ENCODE results near the gene GNG10. TPM values are rescaled to one million over a fixed set of nuclear protein-coding genes. Genes with fewer than 3 reads are reported as not detected.

The GNG10 gene
- polyA plus RNA-seq, 1 experiment, result 108 TPM

DNA sequence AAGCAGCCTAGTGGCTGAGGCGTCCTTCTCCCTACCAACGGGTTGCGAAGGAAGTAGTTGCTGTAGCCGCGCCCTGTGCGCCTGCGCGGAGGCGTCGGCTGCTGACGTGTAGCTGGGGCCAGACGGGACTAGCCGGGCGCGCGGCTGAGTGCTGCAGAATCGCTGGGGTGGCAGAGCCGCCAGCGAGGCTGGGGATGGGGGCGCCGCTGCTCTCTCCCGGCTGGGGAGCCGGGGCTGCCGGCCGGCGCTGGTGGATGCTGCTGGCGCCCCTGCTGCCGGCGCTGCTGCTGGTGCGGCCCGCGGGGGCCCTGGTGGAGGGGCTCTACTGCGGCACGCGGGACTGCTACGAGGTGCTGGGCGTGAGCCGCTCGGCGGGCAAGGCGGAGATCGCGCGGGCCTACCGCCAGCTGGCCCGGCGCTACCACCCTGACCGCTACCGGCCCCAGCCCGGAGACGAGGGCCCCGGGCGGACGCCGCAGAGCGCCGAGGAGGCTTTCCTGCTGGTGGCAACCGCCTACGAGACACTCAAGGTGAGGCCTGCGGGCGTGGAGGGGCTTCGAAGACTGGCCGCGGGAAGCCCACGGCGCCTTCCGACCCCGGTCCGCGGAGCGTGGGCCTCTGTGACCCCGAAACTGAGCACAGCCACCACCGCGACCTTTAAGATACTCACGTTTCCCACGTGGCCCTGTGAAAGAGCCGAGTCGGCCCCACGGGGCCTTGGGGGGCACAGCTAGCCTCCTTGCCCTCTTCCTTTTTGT, 30.0 kb upstream of the GNG10 start, which contains the start of gene DNAJC25:
TSS of gene DNAJC25 (plus strand) at position 121 of the 758 bp plus-strand sequence. CDS start at position 195, 74 bp downstream.
- no peaks in the 10 kb centered on the region for H3K9me3 ChIP-seq (ENCODE audit: control insufficient read depth, insufficient read depth, low read length)
- peak; percentile 97 for DNase-seq (ENCODE audit: low read depth, low spot score)
- peak within 1 kb of the TSS; percentile 41 for H3K27ac ChIP-seq (ENCODE audit: low read depth, low read length)
- TF ChIP-seq, protein P1, sequence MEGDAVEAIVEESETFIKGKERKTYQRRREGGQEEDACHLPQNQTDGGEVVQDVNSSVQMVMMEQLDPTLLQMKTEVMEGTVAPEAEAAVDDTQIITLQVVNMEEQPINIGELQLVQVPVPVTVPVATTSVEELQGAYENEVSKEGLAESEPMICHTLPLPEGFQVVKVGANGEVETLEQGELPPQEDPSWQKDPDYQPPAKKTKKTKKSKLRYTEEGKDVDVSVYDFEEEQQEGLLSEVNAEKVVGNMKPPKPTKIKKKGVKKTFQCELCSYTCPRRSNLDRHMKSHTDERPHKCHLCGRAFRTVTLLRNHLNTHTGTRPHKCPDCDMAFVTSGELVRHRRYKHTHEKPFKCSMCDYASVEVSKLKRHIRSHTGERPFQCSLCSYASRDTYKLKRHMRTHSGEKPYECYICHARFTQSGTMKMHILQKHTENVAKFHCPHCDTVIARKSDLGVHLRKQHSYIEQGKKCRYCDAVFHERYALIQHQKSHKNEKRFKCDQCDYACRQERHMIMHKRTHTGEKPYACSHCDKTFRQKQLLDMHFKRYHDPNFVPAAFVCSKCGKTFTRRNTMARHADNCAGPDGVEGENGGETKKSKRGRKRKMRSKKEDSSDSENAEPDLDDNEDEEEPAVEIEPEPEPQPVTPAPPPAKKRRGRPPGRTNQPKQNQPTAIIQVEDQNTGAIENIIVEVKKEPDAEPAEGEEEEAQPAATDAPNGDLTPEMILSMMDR (IDR thresholded peaks at IDR 0.05; ENCODE audit: low read depth, low read length), result no peak
- peak within 1 kb of the TSS; percentile 92 for H3K4me3 ChIP-seq (ENCODE audit: low read depth, low read length)
- ChIA-PET POLR2A (interaction anchor here (0.6 to 1.8 kb wide), 14 partner anchors 9 to 748 kb away, joined by 3 to 13 read pairs (median 4); partner anchors contain the start of genes GNG10, HSDL2, PTGR1 and ZNF483), CTCF (no interaction called here)
- H3K27me3 ChIP-seq (ENCODE audit: control insufficient read depth, insufficient read depth, low read length), result no peaks in the 10 kb centered on the region

DNA sequence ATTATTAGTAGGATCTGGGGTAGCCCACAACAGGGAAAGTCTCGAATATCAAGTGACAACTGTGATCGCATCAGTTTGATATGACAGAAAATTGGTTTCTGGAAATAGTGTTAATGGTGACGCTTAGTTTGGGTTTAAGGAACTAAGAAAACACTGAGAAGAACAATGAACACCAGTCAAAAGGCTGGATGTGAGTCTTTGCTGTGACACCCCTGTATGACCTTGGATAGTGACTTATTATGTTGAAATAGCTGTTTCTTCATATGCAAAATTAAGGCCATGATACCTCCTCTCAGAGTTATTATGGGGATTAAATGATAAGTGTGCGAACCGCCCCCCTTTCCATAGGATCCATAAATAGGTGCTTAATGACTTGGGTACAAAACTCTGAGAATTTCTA, 29.3 kb upstream of the GNG10 start:
- ChIA-PET POLR2A (interaction anchor here (1.0 to 1.8 kb wide), 6 partner anchors 9 to 33 kb away, joined by 3 to 13 read pairs (median 5); partner anchors contain the start of genes GNG10 and PTGR1), CTCF (no interaction called here)
- no peaks in the 10 kb centered on the region for H3K9me3 ChIP-seq (ENCODE audit: control insufficient read depth, insufficient read depth, low read length)
- DNase-seq (ENCODE audit: low read depth, low spot score), result no peak
- H3K27me3 ChIP-seq (ENCODE audit: control insufficient read depth, insufficient read depth, low read length), result no peaks in the 10 kb centered on the region
- H3K4me3 ChIP-seq (ENCODE audit: low read depth, low read length), result peak overlapping the region; percentile 92
- TF ChIP-seq, protein P1 (IDR thresholded peaks at IDR 0.05; ENCODE audit: low read depth, low read length), result no peak
- H3K27ac ChIP-seq (ENCODE audit: low read depth, low read length), result no peak overlapping the region

- no peak for DNase-seq (ENCODE audit: low read depth, low spot score)
- TF ChIP-seq, protein P1 (IDR thresholded peaks at IDR 0.05; ENCODE audit: low read depth, low read length), result no peak
- CTCF ChIA-PET, result no interaction called here
- Histone ChIP-seq H3K27ac (ENCODE audit: low read depth, low read length) (no peak overlapping the region), H3K27me3 (ENCODE audit: control insufficient read depth, insufficient read depth, low read length) (no peaks in the 10 kb centered on the region), H3K9me3 (ENCODE audit: control insufficient read depth, insufficient read depth, low read length) (no peaks in the 10 kb centered on the region), H3K4me3 (ENCODE audit: low read depth, low read length) (peak overlapping the region; percentile 92)
- POLR2A ChIA-PET, result no interaction called here
Observed at GRCh38 chr9:111632695-111633388, 28.6 kb upstream of the GNG10 start.

DNA sequence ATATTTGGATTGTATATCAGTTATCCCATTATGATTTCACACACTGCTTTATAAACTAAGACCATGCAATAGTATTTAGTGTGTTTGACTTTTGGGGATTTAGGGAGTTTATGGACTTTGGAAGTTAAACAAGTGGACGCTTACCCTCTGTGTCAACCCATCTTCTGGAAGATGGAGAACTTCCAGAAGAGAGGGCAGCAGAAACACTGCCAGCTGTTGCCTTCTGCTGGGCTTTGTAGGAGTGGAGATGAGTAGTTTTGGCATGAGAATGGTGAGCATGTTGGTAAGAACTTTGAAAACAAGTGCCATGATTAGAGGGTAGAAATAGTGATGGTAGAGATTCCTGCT, 28.0 kb upstream of the GNG10 start:
- Histone ChIP-seq H3K27ac (ENCODE audit: low read depth, low read length) (no peak overlapping the region), H3K9me3 (ENCODE audit: control insufficient read depth, insufficient read depth, low read length) (no peaks in the 10 kb centered on the region), H3K4me3 (ENCODE audit: low read depth, low read length) (peak overlapping the region; percentile 92; the same call in 1 of the 2 replicates), H3K27me3 (ENCODE audit: control insufficient read depth, insufficient read depth, low read length) (no peaks in the 10 kb centered on the region)
- CTCF ChIA-PET, result no interaction called here
- no peak for DNase-seq (ENCODE audit: low read depth, low spot score)
- TF ChIP-seq, protein P1 (IDR thresholded peaks at IDR 0.05; ENCODE audit: low read depth, low read length), result no peak
- POLR2A ChIA-PET, result no interaction called here

DNA sequence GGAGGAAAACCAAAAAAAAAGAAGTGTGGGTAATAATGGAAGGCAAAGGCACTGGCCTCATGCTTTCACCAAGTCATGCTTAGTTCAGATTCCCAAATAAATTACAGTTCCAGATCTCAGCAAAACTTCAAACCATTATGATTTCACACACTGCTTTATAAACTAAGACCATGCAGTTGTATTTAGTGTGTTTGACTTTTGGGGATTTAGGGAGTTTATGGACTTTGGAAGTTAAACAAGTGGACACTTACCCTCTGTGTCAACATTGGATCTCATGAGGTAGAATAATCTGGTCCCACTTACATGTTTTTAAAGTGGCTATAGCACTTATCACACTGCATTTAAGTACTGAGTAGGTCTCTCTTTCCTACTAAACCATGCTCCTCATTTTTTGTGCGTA, 26.5 kb upstream of the GNG10 start:
- ChIA-PET CTCF (no interaction called here), POLR2A (no interaction called here)
- TF ChIP-seq, protein P1 (IDR thresholded peaks at IDR 0.05; ENCODE audit: low read depth, low read length), result no peak
- Histone ChIP-seq H3K27ac (ENCODE audit: low read depth, low read length) (no peak overlapping the region), H3K9me3 (ENCODE audit: control insufficient read depth, insufficient read depth, low read length) (no peaks in the 10 kb centered on the region), H3K4me3 (ENCODE audit: low read depth, low read length) (no peak overlapping the region), H3K27me3 (ENCODE audit: control insufficient read depth, insufficient read depth, low read length) (no peaks in the 10 kb centered on the region)
- DNase-seq (ENCODE audit: low read depth, low spot score), result no peak

Data from AG04450 (cell line).